Hematopoietic multipotent progenitor cell treated with erythropoietin and hydrocortisone succinate and interleukin-3 and kit ligand, for 15 days (in vitro differentiated cells): ENCODE results near the gene CLEC16A.

Experiments
- DNase-seq: peaks from one replicate; pipeline ENCODE4 v3.0.0-alpha.2; 2015; ENCODE audit warnings: low spot score

CLEC16A gene

GRCh38 chr16:11162586-11163268, 218.4 kb downstream of the CLEC16A start:
- DNase-seq = no peak

GRCh38 chr16:11163761-11164261, 219.4 kb downstream of the CLEC16A start:
- no peak for DNase-seq

- DNase-seq = no peak
These were observed 220.3 kb downstream of the CLEC16A start for GRCh38 chr16:11164482-11165270.

- DNase-seq = no peak
These were observed 221.0 kb downstream of the CLEC16A start for GRCh38 chr16:11165349-11165748.

GRCh38 chr16:11165894-11166665, 221.7 kb downstream of the CLEC16A start:
- DNase-seq = no peak

GRCh38 chr16:11167581-11167980, 223.2 kb downstream of the CLEC16A start:
- no peak for DNase-seq

GRCh38 chr16:11168386-11169051, 224.2 kb downstream of the CLEC16A start:
- no peak for DNase-seq

GRCh38 chr16:11169641-11170040, 225.3 kb downstream of the CLEC16A start:
- no peak for DNase-seq

- no peak for DNase-seq
These were observed 225.8 kb downstream of the CLEC16A start for GRCh38 chr16:11170201-11170600.

- DNase-seq = no peak
These were observed 226.5 kb downstream of the CLEC16A start for GRCh38 chr16:11170696-11171447.

- DNase-seq = no peak
These were observed 227.0 kb downstream of the CLEC16A start for GRCh38 chr16:11171448-11171709.

- DNase-seq = no peak
These were observed 227.5 kb downstream of the CLEC16A start for GRCh38 chr16:11171757-11172299.

GRCh38 chr16:11173426-11173825, 229.1 kb downstream of the CLEC16A start:
- no peak for DNase-seq

- DNase-seq = no peak
These were observed 229.8 kb downstream of the CLEC16A start for GRCh38 chr16:11174141-11174540.

- DNase-seq = no peak
These were observed 230.9 kb downstream of the CLEC16A start for GRCh38 chr16:11175106-11175786.

GRCh38 chr16:11175787-11176341, 231.5 kb downstream of the CLEC16A start:
- no peak for DNase-seq

GRCh38 chr16:11177578-11178160, 233.3 kb downstream of the CLEC16A start:
- no peak for DNase-seq

GRCh38 chr16:11178424-11178823, 234.1 kb downstream of the CLEC16A start:
- no peak for DNase-seq

- DNase-seq = no peak
These were observed 235.2 kb downstream of the CLEC16A start for GRCh38 chr16:11179574-11179973.

- no peak for DNase-seq
These were observed 236.1 kb downstream of the CLEC16A start for GRCh38 chr16:11180489-11180888.
